SIG-M5 treated with dmso at 0.1 percent for 504 hours (cell line): ENCODE measurements around the gene ZNF777.
"Not testable (repeated sequence)": the region's sequence is repeated elsewhere in the genome, so short reads cannot be mapped to it uniquely, and the experiment has no call there.

Source experiments
- DNase-seq: peaks from one replicate; lab custom pipeline; 2025; ENCODE audit not compliant: unreplicated experiment; lab: John Stamatoyannopoulos, UW

The ZNF777 gene

DNA sequence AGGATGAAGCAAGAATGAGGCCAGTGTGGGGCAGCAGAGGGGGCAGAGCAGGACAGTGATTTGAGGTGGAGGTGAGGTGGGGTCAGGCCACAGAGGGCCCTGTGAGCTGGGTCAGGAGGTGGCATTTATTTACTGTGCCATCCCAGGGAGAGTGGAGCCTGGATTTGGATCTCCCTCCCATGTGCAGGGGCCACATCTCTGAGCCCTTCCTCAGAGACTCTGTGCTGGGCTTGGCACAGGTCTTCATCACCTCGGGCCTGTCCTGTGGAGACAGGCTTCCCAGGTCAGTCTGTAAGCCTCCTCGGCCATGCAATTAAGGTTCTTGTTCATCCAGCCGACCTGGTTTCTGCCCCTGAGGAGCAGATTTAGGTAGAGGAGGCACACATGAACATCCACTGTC, 40.9 kb downstream of the ZNF777 start:
- DNase-seq: no peak

DNA sequence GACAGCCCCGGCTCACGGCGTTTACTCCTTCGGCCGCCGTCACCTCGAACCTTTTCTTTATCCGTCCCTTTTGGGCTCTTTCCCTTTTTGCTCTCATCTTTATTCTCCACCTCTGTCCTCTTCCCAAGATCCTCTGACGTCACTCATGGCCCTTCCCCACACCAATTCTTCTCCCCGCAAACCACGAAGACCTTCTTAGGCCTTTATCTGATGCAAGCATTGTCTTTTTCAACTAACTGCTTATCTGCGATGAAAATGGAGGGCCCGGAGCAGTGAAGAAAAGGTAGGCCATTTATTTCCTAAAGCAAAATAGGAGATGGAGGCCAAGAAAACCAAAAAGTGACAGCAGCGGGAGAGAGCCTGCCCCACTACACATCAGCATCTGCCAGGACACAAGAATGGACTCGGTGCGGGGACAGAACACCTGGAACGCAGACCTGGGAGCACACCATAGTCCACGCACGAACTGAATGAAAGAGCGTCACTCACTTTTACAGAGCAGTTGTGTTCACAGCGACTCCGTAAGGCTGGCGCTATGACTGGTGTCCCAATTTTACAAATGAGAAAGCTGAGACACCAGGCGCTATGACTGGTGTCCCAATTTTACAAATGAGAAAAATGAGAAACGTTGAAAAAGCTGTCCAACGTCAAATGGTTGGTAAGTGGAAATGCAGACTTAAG, 45.3 kb downstream of the ZNF777 start:
- DNase-seq: no peak

GRCh38 chr7:149414745-149415390, 46.0 kb downstream of the ZNF777 start:
- no peak for DNase-seq

GRCh38 chr7:149414171-149414570, 46.7 kb downstream of the ZNF777 start:
- no peak for DNase-seq

DNA sequence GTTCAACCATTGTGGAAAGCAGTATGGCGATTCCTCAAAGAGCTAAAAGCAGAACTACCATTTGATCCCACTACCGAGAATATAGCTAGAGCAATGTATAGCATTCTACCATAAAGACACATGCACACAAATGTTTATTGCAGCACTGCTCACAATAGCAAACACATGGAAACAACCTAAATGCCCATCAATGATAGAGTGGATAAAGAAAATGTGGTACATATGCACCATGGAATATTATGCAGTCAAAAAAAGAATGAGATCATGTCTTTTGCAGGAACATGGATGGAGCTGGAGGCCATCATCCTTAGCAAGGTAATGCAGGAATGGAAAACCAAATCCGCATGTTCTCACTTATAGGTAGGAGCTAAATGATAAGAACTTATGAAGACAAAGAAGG, 47.8 kb downstream of the ZNF777 start:
- not testable (repeated sequence) for DNase-seq

DNA sequence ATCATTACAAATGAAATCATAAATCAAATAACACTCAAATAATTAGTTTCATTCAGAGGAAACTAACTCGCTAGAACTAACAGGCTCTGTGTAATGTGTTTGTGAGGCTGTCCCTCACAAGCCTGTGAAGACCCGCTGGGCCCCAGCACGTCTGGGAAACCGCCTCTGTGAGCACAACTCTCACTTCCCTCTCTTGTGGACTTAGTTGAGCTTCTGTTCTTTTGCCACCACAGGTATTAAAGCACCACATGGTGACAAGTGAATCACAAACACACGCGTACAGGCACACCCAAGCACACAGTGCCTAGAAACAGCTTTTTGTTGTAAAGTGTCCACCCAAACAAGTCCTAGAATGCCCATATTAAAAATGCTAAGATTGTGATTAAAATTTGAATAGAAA, 51.0 kb downstream of the ZNF777 start:
- peak; percentile 34 for DNase-seq

- DNase-seq: no peak
Observed at GRCh38 chr7:149404825-149405224, 56.0 kb downstream of the ZNF777 start.

GRCh38 chr7:149404396-149404795, 56.5 kb downstream of the ZNF777 start:
- DNase-seq: no peak

GRCh38 chr7:149398195-149398820, 62.6 kb downstream of the ZNF777 start:
- DNase-seq: no peak

- no peak for DNase-seq
Observed at GRCh38 chr7:149397470-149398043, 63.3 kb downstream of the ZNF777 start.

- DNase-seq: not testable (repeated sequence)
Observed at GRCh38 chr7:149388550-149389335, 72.1 kb downstream of the ZNF777 start.

DNA sequence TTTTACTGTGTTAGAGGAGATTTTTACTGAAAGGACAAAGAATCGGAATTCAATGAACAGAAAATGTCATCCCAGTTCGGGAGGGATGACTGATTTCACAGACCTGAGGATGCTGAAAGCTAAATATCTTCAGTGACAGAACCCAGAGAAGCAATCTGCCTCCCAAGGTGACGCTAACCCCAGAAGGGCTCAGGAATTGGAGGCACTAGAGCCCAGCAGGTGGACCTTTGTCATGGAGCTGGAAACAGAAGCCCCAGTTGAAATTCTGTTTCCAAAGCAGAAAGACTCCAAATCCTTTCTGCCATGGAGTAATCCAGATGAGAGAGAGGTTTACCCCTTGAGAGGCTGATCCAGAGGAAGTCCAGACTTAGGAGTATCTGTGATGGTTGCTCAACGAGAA, 74.3 kb downstream of the ZNF777 start:
- not testable (repeated sequence) for DNase-seq

GRCh38 chr7:149385195-149385950, 75.5 kb downstream of the ZNF777 start:
- DNase-seq: no peak
